Urothelium cell line (cell line): Measurements from ENCODE around the gene MECR.

Experiments
- DNase-seq: peaks from one replicate; pipeline ENCODE4 v3.0.0; 2011; ENCODE audit warnings: low spot score, mixed read lengths
- FAIRE-seq: peaks from 2 replicates; lab custom pipeline; 2011; peaks lifted over from hg19 to GRCh38; lab: Jason Lieb, UNC

Gene MECR

DNA sequence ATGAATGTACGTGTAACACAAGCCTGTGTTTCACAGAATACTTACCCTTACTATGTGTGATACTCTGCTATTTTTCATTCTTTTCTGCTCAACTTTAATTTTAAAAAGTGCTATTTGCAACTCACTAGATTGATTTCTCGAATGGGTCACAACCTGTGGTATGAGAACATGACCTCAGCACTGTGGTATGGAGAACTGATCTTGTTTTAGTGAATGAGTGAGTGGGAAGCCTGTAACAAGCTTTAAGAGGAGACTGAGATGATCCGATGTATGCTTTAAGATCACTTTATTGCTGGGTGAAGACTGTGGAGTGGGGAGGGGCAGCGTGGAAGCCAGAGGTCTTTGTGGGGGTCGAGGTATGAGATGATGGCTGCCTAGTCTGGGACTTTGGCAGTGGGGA is 21.6 kb downstream of the MECR start:
- FAIRE-seq: no peak
- DNase-seq: no peak

GRCh38 chr1:29208442-29208841 is 22.3 kb downstream of the MECR start:
- FAIRE-seq (no peak), DNase-seq (no peak)

DNA sequence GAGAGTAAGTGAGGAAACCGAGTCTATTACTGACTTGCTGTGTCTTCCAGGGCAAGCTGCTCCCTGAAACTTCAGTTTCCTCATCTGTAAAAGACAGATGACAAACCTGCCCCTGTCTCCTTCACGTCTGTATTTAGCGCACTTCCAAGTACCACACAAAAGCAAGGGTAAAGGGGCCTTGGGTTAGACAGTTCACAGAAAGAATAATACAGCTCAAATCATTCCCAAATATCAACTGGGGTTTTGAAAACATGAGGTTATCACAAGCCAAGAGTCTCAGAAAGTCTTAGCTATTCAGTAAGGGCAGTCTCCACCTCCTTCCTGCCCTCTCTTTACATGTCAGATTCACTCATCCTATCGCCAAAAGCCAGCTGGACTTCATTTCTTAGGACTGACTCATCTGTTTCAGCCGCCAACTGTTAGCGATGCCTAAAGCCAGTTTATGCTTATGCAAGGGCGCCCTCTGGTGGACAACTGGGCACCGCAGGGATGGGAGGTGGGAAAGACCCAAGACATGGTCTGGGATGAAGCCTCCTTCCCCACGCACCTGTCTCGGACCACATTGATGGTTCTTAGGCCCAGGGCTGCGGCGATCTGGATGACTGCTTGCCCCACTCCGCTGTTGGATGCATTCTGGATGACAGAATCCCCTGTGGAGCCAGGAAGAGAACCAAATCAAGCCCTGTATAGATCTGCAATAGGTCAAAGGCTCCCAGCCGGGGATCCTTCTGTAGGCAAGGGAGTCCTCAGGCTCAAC is 28.0 kb downstream of the MECR start:
- peak; percentile 91 for DNase-seq
- peak; percentile 95 for FAIRE-seq

DNA sequence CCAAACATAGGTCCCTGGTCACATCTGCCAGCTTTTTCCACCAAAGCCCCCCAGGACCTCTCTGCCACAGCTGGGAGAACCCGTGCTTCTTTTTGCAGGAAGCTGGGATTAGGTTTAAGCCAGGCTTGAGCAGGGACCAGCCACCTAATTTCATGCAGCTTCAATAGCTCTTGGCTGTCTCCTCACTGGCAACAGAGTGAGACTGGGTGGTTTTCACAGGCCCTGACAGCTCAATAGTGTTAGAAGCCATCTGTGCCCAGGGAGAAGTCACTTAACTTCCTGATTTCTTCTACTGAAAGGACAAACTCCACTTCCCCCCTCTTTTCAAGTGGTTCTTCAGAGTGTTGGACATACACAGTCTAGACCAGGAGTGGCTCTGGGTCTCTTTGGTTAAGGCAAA is 28.7 kb downstream of the MECR start:
- no peak for FAIRE-seq
- DNase-seq: no peak

GRCh38 chr1:29201595-29202051 is 29.1 kb downstream of the MECR start:
- no peak for FAIRE-seq
- no peak for DNase-seq

DNA sequence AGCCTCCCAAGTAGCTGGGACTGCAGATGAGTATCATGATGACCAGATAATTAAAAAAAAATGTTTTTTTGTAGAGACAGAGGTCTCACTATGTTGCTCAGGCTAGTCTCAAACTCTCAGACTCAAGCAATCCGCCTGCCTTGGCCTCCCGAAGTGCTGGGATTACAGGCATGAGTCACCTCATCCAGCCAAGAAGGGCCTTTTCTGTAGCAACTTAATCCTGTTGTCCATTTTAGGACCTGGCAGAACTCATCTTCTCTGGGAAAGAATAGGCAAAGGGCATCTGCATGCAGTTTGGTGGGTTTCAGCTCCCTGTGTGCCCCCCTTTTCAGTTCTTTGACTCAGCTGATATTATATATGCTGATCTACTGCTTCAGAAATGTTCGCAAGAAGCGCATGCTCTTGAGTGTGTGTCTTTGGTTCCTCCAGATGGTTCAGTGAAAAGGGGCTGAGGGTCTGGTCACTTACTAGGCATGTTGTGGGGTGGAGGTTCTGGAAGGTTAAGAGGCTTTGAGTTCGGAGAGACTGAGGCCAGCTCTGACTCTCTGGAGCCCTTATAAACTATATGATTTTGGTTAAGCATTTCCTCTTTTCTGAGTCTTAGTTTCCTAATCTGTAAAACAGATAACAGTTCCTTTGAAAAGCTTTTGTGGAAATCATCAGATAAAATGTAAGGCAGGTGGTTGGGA is 29.7 kb downstream of the MECR start:
- FAIRE-seq (no peak), DNase-seq (no peak)

GRCh38 chr1:29197993-29198392 is 32.7 kb downstream of the MECR start:
- no peak for FAIRE-seq
- no peak for DNase-seq

- peak; percentile 33 for DNase-seq
- no peak for FAIRE-seq
Measured at GRCh38 chr1:29197590-29197924, 33.2 kb downstream of the MECR start.

GRCh38 chr1:29196863-29197589 is 33.7 kb downstream of the MECR start:
- DNase-seq: no peak
- no peak for FAIRE-seq

GRCh38 chr1:29195881-29196291 is 34.8 kb downstream of the MECR start:
- FAIRE-seq: no peak
- no peak for DNase-seq

DNA sequence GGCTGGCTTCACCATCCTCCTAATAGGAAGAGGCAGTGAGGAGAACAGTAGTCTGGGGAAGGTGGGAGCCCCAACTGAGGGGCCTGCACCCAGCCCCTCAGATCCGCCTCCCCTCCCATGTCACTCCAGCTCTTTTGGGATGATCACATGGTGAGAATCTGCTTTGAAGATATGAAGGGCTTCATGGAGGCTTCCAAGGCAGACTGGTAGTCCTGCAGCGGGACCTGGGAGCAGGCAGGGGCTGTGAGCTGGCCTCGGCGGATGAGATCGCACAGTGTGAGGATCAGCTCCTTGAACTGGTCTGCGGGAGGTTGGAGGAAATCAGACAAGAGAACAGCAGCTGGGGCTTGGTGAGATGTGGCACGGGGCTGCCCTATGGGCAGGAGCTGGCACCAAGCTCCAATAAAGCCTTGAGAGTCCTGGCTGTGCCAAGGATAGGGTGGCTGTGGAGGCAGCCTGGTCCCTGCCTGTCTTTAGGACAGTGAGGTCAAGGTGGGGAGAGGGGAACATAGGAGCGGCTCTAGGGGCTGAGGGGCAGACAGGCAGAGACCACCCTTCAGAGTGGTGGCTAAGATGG is 36.8 kb downstream of the MECR start:
- no peak for DNase-seq
- no peak for FAIRE-seq

- no peak for FAIRE-seq
Measured at GRCh38 chr1:29190718-29191117, 40.0 kb downstream of the MECR start.

DNA sequence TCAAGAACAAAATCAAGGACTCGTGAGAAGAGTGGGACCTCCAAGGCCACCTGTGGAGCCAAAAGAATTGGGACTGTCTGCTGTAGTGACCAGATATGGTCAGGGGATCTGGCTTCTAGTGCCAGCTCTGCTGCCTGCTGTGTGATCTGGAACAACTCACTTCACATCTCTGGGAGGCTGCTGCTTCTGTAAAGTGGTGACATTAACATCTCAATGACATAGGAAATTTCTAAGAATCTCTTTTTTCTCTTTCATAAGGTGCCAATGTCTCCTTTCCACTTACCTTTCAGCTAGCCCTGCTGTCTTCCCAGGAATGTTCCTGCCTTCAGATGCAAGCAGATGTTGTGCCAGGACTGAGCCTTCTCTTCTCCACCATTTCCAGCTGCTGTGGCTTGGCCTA is 44.0 kb downstream of the MECR start:
- FAIRE-seq (no peak), DNase-seq (no peak)

More at GRCh38 chr1:29190718-29191117, 40.0 kb downstream of the MECR start:
- no peak for DNase-seq

DNA sequence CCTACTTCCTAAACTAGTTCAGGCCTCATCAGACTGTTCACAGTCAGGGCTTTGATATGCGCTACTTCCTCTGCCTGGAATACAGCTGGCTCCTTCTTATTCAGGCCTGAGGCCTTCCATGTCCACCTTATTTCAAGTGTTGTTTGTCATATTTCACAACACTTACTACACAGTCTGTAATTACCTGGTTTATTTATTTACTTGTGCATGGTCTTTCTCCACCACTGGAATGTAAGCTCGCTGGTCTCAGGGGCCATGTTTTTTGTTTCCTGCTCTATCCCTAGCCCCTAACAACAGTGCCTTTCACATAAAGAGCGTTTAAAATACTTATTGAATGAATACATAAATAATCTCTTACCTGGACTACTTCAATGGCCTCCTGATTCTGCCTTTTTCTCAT is 44.5 kb downstream of the MECR start:
- DNase-seq: no peak
- no peak for FAIRE-seq

GRCh38 chr1:29183287-29183686 is 47.4 kb downstream of the MECR start:
- FAIRE-seq (no peak), DNase-seq (no peak)

DNA sequence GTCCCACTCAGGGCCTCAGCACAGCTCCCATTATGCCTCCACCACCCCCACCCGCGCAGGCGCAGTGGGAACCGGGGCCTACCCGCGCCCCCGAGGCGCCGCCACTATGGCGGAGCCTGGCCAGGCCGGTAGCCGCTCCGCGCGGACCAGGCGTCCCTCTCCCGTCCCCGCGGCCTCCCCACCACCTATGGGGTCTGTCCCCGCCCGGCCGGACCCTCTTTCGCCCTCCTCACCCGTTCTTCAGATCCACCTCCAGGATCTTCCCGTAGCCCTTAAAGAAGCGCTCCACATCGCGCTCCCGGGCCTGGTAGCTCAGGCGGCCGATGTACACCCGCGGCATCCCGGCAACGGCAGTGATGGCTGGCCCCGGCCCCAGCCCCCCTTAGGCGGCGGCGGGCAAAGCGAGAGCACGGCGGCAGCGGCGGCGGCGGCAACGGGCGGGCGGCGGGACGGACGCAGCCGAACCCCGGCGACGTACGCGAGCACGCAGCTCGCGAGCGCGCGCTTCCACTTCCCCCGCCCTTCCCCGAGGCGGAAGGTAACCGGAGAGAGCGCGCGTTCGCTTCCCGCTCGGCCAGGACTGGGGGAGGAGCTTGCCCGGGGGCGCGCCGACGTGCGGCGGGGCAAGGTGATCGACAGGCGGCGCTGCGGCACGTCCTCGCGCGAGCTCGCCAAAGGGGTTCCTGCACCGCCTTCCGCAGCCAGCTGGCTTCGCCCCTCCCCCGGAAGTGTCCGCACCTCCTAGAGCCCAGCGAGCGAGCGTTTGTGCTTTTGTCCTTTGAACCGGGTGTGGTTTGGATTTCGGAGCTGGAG is 49.1 kb downstream of the MECR start, which contains the start of gene SRSF4:
Gene SRSF4, minus strand, starts transcription at position 488 of the 813 bp plus-strand sequence. Its CDS starts 148 bp downstream, at position 340.
- FAIRE-seq (peak; percentile 94), DNase-seq (peak; percentile 99)

DNA sequence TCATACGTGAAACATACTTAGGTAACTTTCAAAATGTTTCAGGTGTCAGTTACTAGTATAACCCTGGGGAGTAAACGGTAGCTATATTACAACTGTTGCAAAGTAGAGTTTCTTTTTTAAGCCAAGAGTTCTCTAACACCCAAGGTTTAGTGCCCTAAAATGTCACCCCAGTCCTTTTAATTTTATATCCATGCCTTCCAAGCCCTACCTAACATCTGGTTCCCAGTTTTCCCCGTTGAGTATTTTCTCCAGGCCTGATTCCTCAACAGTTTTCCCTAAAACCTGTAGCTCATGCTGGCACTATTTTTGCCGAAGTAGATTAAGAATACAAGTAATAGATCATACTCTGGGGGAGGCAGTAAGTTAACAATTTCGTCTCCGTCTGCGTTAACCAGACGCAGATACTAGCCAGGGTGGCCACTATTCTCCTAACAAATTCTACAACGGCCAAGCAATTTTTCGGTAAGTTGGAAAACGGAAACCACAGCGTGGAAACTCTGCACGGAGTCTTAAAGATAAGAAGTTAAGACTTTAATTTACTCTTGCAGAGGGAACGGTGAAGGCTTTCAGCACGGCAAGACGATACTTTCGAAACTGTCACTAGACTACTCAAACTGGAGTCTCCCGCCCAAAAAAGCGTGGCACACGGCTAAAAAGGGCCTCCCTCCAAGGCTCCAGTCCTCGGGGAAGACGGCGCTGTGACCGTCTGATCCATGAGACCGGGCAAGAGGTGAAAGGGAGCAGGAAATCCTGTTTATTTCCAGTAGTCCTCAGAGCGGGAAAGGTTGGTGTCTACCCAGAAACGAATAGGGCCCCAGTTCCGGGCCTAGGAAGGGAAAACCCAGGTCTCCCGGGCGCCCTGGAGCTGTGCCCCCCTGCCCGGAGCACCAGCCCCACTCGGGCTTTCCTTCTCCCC is 50.0 kb downstream of the MECR start:
- FAIRE-seq (no peak), DNase-seq (no peak)

- no peak for FAIRE-seq
- no peak for DNase-seq
Measured at GRCh38 chr1:29179641-29180184, 51.0 kb downstream of the MECR start.
